Prostate gland (tissue), 2 donors: ENCODE data around the gene POC5. TPM values are rescaled to one million over a fixed set of nuclear protein-coding genes. Genes with fewer than 3 reads are reported as not detected.
A peak's percentile ranks its signal among the peaks of the same experiment; 100 is the strongest.

Experiments
- DNase-seq: peaks from one replicate; pipeline ENCODE4 v3.0.0-alpha.2; 2019; ENCODE audit warnings: low spot score
- H3K27ac ChIP-seq, 2 donors: fragments of 200-600 bp; sonication (generic); 2 replicates each; pipeline ENCODE4 v1.5.1; 2017 to 2019
- H3K27me3 ChIP-seq: fragments of 200-600 bp; sonication (generic); replicated peaks from 2 replicates; pipeline ENCODE4 v1.5.1; 2019; ENCODE audit not compliant: insufficient read depth
- H3K36me3 ChIP-seq, 2 donors: fragments of 200-600 bp; sonication (generic); 1 replicate in 1 of 2; 2 replicates in 1 of 2; pipeline versions ENCODE4 v1.5.1 to v1.8.1; 2017 to 2019
- H3K4me1 ChIP-seq: fragments of 200-600 bp; sonication (generic); replicated peaks from 2 replicates; pipeline ENCODE4 v1.5.1; 2019
- H3K4me3 ChIP-seq, 2 donors: fragments of 200-600 bp; sonication (generic); 2 replicates each; pipeline ENCODE4 v1.5.1; 2017 to 2019
- H3K9me3 ChIP-seq: fragments of 200-600 bp; sonication (generic); 2 replicates; pipeline ENCODE4 v1.5.1; 2017
- POLR2A ChIP-seq: fragments of 450-650 bp; IDR thresholded peaks from one replicate; pipeline ENCODE4 v1.6.1; 2016; ENCODE audit warnings: antibody characterized with exemption, mild to moderate bottlenecking
- POLR2AphosphoS5 ChIP-seq: sonication (generic); formaldehyde crosslinking; IDR thresholded peaks from one replicate; pipeline ENCODE4 v1.6.1; 2017; ENCODE audit warnings: antibody characterized with exemption
- WGBS: methylation state at CpG from one replicate; pipeline ENCODE4 v1.1.5; 2018; 5-methylcytosine and 5-hydroxymethylcytosine counted together
- intact Hi-C: fragments of 100-400 bp; cut with DNase I; formaldehyde crosslinking; loops from one replicate; pipeline ENCODE4 v1.14.2; 2022
- total RNA-seq, 2 donors: library from RNA; depleted of rRNA; stranded (reverse); fragments of >200 nt; gene quantifications; one replicate each; pipeline ENCODE4 v1.1.0, GENCODE V29; 2016
- TF ChIP-seq, protein P1 (sequence below), 4 experiments: fragments of 200-600 bp in 2 of 4; fragments of 450-650 bp in 2 of 4; sonication (generic) in 2 of 4; IDR thresholded peaks; 1 replicate in 3 of 4; 2 replicates in 1 of 4; pipeline ENCODE4 v1.5.1; 2016 to 2019; ENCODE audit warnings: antibody characterized with exemption in 4 of 4, mild to moderate bottlenecking in 2 of 4, moderate library complexity in 2 of 4

Gene POC5
- total RNA-seq, 2 donors from 2014 or later = 12.1 to 18.4 TPM

DNA sequence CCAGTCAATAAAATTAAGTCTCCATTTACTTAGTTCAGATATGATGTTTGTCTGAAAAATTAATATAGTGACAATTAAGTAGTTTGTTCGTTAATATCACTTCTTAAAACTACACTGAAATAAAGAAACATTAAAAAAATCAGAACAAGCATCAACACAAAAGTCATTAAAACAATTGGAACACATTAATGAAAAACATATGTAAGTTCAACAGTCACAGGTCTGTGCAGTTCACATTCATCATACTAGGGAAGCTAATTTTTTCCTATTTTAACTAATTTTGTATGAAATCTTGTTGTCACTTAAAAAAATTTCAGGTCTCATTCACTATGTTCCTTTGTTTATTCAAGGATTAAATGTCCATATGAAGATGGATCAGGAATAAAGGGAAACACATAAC, 22.5 kb downstream of the POC5 start:
- Histone ChIP-seq H3K9me3 (no peaks in the 10 kb centered on the region), H3K27ac (no peak overlapping the region), H3K27me3 (no peaks in the 10 kb centered on the region), H3K36me3 (no peaks in the 10 kb centered on the region), H3K4me1 (no peaks in the 10 kb centered on the region), H3K4me3 (no peak overlapping the region)
- TF ChIP-seq POLR2AphosphoS5 (no peak), POLR2A (no peak)
- TF ChIP-seq, protein P1, sequence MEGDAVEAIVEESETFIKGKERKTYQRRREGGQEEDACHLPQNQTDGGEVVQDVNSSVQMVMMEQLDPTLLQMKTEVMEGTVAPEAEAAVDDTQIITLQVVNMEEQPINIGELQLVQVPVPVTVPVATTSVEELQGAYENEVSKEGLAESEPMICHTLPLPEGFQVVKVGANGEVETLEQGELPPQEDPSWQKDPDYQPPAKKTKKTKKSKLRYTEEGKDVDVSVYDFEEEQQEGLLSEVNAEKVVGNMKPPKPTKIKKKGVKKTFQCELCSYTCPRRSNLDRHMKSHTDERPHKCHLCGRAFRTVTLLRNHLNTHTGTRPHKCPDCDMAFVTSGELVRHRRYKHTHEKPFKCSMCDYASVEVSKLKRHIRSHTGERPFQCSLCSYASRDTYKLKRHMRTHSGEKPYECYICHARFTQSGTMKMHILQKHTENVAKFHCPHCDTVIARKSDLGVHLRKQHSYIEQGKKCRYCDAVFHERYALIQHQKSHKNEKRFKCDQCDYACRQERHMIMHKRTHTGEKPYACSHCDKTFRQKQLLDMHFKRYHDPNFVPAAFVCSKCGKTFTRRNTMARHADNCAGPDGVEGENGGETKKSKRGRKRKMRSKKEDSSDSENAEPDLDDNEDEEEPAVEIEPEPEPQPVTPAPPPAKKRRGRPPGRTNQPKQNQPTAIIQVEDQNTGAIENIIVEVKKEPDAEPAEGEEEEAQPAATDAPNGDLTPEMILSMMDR (IDR thresholded peaks at IDR 0.05) = no peak
- WGBS = 73% methylated on average over 1 of the region's 1 CpG
- no peak for DNase-seq
- intact Hi-C loops = no loop called here

GRCh38 chr5:75690669-75691068, 26.6 kb downstream of the POC5 start:
- 100% methylated on average over 1 of the region's 1 CpG for WGBS
- H3K27me3 ChIP-seq = no peaks in the 10 kb centered on the region
- no peaks in the 10 kb centered on the region for H3K9me3 ChIP-seq
- no peaks in the 10 kb centered on the region for H3K36me3 ChIP-seq
- intact Hi-C loops = no loop called here
- no peaks in the 10 kb centered on the region for H3K4me1 ChIP-seq
- no peak overlapping the region for H3K27ac ChIP-seq
- no peak for DNase-seq
- no peak overlapping the region for H3K4me3 ChIP-seq
- no peak for TF ChIP-seq POLR2A
- no peak for TF ChIP-seq POLR2AphosphoS5
- TF ChIP-seq, protein P1 (IDR thresholded peaks at IDR 0.05) = no peak

DNA sequence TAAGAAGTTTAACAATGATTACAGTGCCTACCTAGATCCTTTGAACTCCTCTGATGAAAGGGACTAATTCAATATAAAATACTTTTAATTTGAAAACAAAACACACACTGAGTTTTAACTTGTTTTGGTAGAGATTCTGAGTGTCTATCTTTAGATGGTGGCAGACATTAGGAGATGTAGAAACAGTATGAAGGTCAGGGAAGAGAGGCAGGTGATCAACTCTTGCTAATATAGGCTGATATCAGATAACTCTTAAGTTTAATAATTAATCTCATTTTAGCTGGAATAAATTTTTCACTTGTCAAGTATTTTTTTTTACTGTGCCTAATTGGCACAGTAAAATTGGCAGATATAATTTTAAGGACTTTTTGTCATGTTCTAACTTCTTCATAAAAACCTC, 30.8 kb downstream of the POC5 start:
- intact Hi-C loops = no loop called here
- Histone ChIP-seq H3K27ac (no peak overlapping the region), H3K27me3 (no peaks in the 10 kb centered on the region), H3K9me3 (no peaks in the 10 kb centered on the region), H3K36me3 (no peaks in the 10 kb centered on the region), H3K4me1 (no peaks in the 10 kb centered on the region), H3K4me3 (no peak overlapping the region)
- no peak for TF ChIP-seq POLR2A
- TF ChIP-seq, protein P1 (IDR thresholded peaks at IDR 0.05) = no peak
- no peak for TF ChIP-seq POLR2AphosphoS5
- DNase-seq = no peak

DNA sequence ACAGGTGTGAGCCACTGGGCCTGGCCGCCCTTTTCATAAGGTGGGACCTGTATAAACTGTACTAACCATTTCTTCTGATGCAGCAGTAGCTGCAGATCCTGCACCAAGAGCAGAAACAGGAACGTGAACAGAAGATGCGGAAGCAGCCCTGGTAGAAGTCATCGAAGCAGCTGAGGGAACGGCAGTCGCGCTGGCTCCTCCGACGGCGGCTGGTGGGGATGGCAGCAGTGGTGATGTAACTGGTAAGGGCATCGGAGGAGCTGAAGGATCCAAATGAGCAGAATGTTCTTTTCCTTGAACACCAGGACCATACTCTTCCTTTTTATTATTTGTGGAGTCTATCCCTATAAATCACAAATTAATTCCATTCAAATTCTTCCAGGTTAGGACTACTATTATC, 32.1 kb downstream of the POC5 start:
- intact Hi-C loops = no loop called here
- no peak for DNase-seq
- 93% methylated on average over 11 of the region's 11 CpGs for WGBS
- Histone ChIP-seq H3K4me3 (no peak overlapping the region), H3K4me1 (no peaks in the 10 kb centered on the region), H3K27me3 (no peaks in the 10 kb centered on the region), H3K9me3 (no peaks in the 10 kb centered on the region), H3K27ac (no peak overlapping the region), H3K36me3 (no peaks in the 10 kb centered on the region)
- TF ChIP-seq POLR2A (no peak), POLR2AphosphoS5 (no peak)
- TF ChIP-seq, protein P1 (IDR thresholded peaks at IDR 0.05) = no peak

- Histone ChIP-seq H3K36me3 (no peaks in the 10 kb centered on the region), H3K27ac (no peak overlapping the region), H3K4me3 (no peak overlapping the region), H3K27me3 (no peaks in the 10 kb centered on the region), H3K9me3 (no peaks in the 10 kb centered on the region), H3K4me1 (no peaks in the 10 kb centered on the region)
- WGBS = 33% methylated on average over 2 of the region's 2 CpGs
- TF ChIP-seq, protein P1 (IDR thresholded peaks at IDR 0.05) = peak; percentile 54 to 75 (median 66)
- TF ChIP-seq POLR2A = no peak
- DNase-seq = no peak
- intact Hi-C loops = loop anchor here (2.0 kb wide), 1 partner anchor 444 kb away; the partner anchor contains the start of gene ANKRD31
Measured at GRCh38 chr5:75681125-75681830, 36.0 kb downstream of the POC5 start.
